Measurements from ENCODE around the gene CD164. TPM values are rescaled to one million over a fixed set of nuclear protein-coding genes. Genes with fewer than 3 reads are reported as not detected.

Gene CD164
- total and polyA plus RNA-seq, 2 experiments from 2014 or later = 105 to 181 TPM

DNA sequence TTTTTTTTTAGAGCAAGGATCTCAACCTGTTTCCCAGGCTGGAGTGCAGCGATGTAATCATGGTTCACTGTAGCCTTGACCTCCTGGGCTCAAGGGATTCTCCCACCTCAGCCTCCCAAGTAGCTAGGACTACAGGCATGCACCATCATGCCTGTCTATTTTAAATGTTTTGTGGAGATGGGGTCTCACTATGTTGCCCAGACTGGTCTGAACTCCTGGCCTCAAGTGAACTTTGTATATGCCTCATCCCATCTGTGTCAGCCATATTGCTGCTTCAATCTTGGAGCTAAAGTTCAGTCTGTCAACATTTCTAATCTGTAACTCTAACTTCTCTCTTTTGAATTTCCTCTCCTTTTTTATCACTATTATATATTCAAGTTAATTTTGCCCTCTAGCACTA is 54.3 kb downstream of the CD164 start:
- TF ChIP-seq, protein P1, sequence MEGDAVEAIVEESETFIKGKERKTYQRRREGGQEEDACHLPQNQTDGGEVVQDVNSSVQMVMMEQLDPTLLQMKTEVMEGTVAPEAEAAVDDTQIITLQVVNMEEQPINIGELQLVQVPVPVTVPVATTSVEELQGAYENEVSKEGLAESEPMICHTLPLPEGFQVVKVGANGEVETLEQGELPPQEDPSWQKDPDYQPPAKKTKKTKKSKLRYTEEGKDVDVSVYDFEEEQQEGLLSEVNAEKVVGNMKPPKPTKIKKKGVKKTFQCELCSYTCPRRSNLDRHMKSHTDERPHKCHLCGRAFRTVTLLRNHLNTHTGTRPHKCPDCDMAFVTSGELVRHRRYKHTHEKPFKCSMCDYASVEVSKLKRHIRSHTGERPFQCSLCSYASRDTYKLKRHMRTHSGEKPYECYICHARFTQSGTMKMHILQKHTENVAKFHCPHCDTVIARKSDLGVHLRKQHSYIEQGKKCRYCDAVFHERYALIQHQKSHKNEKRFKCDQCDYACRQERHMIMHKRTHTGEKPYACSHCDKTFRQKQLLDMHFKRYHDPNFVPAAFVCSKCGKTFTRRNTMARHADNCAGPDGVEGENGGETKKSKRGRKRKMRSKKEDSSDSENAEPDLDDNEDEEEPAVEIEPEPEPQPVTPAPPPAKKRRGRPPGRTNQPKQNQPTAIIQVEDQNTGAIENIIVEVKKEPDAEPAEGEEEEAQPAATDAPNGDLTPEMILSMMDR (IDR thresholded peaks at IDR 0.05; ENCODE audit: low read depth, low read length) = no peak
- no peaks in the 10 kb centered on the region for H3K27me3 ChIP-seq
- H3K4me1 ChIP-seq (ENCODE audit: low read depth) = no peaks in the 10 kb centered on the region
- no peak for DNase-seq (ENCODE audit: low read depth in 1 of 2, low spot score in 1 of 2)
- no peaks in the 10 kb centered on the region for H3K36me3 ChIP-seq
- no peak overlapping the region for H3K4me3 ChIP-seq
- no peak overlapping the region for H3K27ac ChIP-seq
- H3K9me3 ChIP-seq (ENCODE audit: low read depth) = no peaks in the 10 kb centered on the region

DNA sequence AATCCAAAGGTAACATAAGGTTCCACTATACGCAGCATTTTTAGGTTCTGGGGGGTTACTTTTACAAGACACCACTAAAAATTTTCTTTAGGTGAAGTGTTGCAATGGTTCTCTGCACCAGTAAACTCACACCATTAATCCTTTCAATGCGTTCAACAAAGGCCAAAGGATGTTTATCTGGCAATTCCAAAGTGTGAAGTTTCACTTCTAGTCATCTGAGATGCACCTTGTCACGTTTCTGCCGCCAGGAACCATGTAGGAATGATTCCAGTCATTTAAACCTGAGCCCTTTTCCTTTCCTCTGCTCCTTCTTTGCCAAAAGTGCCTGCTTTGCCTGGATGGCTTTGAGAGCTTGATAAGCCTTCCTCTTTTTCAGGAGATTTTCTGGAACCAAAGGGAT is 54.8 kb downstream of the CD164 start:
- DNase-seq (ENCODE audit: low read depth in 1 of 2, low spot score in 1 of 2) = no peak
- TF ChIP-seq, protein P1 (IDR thresholded peaks at IDR 0.05; ENCODE audit: low read depth, low read length) = no peak
- H3K4me1 ChIP-seq (ENCODE audit: low read depth) = no peaks in the 10 kb centered on the region
- no peak overlapping the region for H3K27ac ChIP-seq
- H3K27me3 ChIP-seq = no peaks in the 10 kb centered on the region
- H3K9me3 ChIP-seq (ENCODE audit: low read depth) = no peaks in the 10 kb centered on the region
- no peak overlapping the region for H3K4me3 ChIP-seq
- H3K36me3 ChIP-seq = no peaks in the 10 kb centered on the region

DNA sequence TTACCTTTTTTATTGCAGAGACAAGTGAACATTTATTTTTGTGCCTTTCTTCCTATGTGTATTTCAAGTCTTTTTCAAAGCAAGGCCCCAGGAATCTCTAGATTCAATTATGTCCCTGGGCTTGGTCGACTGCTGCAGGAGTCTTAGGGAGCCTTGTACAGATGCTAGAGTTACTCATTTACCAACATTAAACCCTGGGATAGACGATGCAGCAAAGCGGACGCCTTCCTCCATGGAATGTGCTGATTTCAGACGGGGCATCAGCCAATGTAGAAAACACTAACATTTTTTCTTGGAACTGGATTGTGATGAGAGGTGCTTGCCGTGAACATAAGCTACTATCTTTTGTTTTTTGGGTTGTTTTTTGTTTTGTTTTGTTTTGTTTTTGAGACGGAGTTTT is 55.9 kb downstream of the CD164 start:
- no peaks in the 10 kb centered on the region for H3K27me3 ChIP-seq
- H3K4me3 ChIP-seq = no peak overlapping the region
- no peak for DNase-seq (ENCODE audit: low read depth in 1 of 2, low spot score in 1 of 2)
- H3K4me1 ChIP-seq (ENCODE audit: low read depth) = no peaks in the 10 kb centered on the region
- H3K27ac ChIP-seq = no peak overlapping the region
- no peaks in the 10 kb centered on the region for H3K36me3 ChIP-seq
- TF ChIP-seq, protein P1 (IDR thresholded peaks at IDR 0.05; ENCODE audit: low read depth, low read length) = no peak
- H3K9me3 ChIP-seq (ENCODE audit: low read depth) = no peaks in the 10 kb centered on the region

- H3K9me3 ChIP-seq (ENCODE audit: low read depth) = no peaks in the 10 kb centered on the region
- no peaks in the 10 kb centered on the region for H3K27me3 ChIP-seq
- H3K36me3 ChIP-seq = no peaks in the 10 kb centered on the region
- DNase-seq (ENCODE audit: low read depth in 1 of 2, low spot score in 1 of 2) = no peak
- no peaks in the 10 kb centered on the region for H3K4me1 ChIP-seq (ENCODE audit: low read depth)
- TF ChIP-seq, protein P1 (IDR thresholded peaks at IDR 0.05; ENCODE audit: low read depth, low read length) = no peak
- no peak overlapping the region for H3K27ac ChIP-seq
- H3K4me3 ChIP-seq = no peak overlapping the region
Measured at GRCh38 chr6:109325400-109325801, 56.9 kb downstream of the CD164 start.

- TF ChIP-seq, protein P1 (IDR thresholded peaks at IDR 0.05; ENCODE audit: low read depth, low read length) = no peak
- no peak for DNase-seq (ENCODE audit: low read depth in 1 of 2, low spot score in 1 of 2)
- H3K4me1 ChIP-seq (ENCODE audit: low read depth) = peaks cover 11% of the 10 kb centered on the region
- no peak overlapping the region for H3K4me3 ChIP-seq
- H3K27ac ChIP-seq = no peak overlapping the region
- H3K36me3 ChIP-seq = no peaks in the 10 kb centered on the region
- no peaks in the 10 kb centered on the region for H3K9me3 ChIP-seq (ENCODE audit: low read depth)
- H3K27me3 ChIP-seq = no peaks in the 10 kb centered on the region
Measured at GRCh38 chr6:109323241-109323640, 59.0 kb downstream of the CD164 start.

GRCh38 chr6:109322825-109323224 is 59.4 kb downstream of the CD164 start:
- no peaks in the 10 kb centered on the region for H3K9me3 ChIP-seq (ENCODE audit: low read depth)
- H3K4me1 ChIP-seq (ENCODE audit: low read depth) = peaks cover 14% of the 10 kb centered on the region
- H3K4me3 ChIP-seq = no peak overlapping the region
- H3K36me3 ChIP-seq = no peaks in the 10 kb centered on the region
- no peak overlapping the region for H3K27ac ChIP-seq
- no peaks in the 10 kb centered on the region for H3K27me3 ChIP-seq
- TF ChIP-seq, protein P1 (IDR thresholded peaks at IDR 0.05; ENCODE audit: low read depth, low read length) = no peak
- no peak for DNase-seq (ENCODE audit: low read depth in 1 of 2, low spot score in 1 of 2)
